Stimulated activated CD4-positive, alpha-beta T cell treated with anti-CD3 and anti-CD28 coated beads, Interleukin-1b, Interleukin-23, amount 100 ng/mL, for 1 hour (primary cell): ENCODE results near the gene PRIM2.
"Not testable (repeated sequence)": the region's sequence is repeated elsewhere in the genome, so short reads cannot be mapped to it uniquely, and the experiment has no call there.

Experiments used
- DNase-seq, 2 donors: peaks; one replicate each; pipeline ENCODE4 v3.0.0-alpha.2; 2020; ENCODE audit warnings: low read depth in 2 of 2

The PRIM2 gene

DNA sequence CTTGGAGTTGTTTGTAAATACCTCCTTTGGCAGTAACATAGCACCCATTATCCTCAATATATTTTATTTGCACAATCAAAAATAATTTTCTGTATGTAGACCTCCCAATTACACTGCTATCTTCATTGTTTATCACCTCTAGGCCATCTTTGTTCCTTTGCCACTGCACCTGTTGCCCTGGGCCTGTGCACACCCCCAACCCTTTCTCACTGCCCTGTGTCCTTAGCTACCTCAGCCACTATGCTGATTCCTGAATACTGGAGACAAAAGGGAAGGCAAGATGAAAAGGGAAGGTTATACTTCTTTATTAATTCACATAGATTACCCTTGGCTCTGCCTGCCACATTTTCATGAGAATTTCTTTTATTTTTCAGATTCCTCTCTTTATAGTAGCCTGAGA lies 127.9 kb downstream of the PRIM2 start:
- DNase-seq = not testable (repeated sequence)

GRCh38 chr6:57445790-57446468 lies 128.5 kb downstream of the PRIM2 start:
- not testable (repeated sequence) for DNase-seq

GRCh38 chr6:57449496-57450066 lies 132.2 kb downstream of the PRIM2 start:
- DNase-seq = not testable (repeated sequence)

- not testable (repeated sequence) for DNase-seq
Measured at GRCh38 chr6:57459781-57460180, 142.4 kb downstream of the PRIM2 start.

DNA sequence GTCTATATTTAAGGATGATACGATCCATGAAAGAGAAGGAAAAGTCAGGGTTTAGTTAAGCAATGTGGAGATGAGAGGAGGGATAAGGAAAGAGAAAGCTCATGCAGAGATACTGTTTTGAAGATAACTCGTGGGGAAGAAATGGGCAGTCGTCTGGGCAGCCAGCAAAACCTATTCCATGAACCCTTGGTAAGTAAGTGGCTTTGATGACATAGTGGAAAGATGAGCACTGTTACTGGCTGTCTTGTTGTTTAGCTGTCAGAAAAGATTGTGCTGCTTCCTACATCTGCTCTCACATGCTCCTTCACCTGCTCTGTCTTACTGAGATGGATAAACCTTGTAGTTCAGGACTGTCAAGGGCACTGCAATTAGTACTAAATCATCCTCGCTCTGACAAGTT lies 143.6 kb downstream of the PRIM2 start:
- DNase-seq = not testable (repeated sequence)

DNA sequence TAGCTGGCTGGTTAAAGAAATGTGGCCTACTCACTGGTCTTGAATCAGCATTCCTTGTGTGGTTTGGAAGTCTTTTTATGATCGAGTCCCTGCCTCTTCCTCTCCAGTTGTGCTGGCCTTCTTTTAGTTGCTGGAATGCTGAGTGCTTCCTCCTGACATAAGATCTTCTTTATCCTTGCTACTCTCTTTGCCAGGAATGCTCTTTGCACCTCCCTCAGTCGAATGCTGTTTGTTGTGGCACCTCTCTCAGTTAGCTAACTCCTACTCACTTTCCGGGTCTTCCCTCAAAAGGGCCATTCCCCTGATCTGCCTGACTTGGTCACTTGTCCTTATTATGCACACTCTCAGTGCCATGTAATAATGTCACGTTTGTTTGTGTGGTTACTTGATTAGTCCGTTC lies 146.4 kb downstream of the PRIM2 start:
- DNase-seq = not testable (repeated sequence)

GRCh38 chr6:57465968-57466367 lies 148.5 kb downstream of the PRIM2 start:
- not testable (repeated sequence) for DNase-seq

DNA sequence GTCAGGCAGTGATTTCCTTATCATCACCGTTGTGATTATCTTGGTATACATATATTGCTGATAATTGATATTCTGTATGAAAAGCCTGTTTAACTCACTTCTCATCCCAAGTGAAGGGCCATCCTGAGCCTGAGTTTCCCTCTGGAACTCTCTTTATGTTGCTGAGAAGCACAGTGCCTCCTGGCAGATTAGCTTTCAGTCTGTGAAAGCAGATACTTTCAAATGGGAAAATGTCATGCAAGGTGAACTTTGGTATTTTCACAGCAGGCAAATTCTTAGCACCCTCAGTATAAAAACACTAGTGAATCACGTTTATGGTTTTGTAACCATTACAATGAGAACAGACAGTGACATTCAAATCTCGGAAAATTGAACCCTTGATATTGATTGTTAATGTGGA lies 151.6 kb downstream of the PRIM2 start:
- DNase-seq = no peak

- DNase-seq = not testable (repeated sequence)
Measured at GRCh38 chr6:57470148-57470547, 152.7 kb downstream of the PRIM2 start.

DNA sequence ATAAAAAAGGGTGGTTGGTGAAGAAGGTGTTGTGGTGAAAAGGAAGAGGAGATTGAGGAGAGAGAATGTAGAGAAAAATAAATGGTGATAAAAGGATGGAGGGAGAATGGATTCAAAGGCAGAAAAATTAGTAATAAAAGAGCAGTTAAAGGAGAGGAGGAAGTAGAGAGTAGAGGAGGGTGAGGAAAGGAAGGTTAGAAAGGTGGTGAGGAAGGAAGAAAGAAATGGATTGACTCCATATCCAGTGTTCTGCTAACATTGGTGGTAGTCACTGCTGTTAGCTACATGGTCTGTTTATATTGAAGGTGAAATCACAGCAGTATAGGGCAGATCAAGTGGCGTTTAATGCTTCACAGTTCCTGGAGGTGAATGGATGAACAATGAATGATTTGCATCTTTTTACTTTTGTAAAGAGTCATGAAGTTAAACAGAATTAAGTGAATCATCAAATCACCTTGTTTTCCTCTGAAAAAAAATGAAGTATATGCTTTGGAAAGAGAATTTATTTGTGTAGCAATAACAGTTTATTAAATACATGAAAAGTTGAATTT lies 154.0 kb downstream of the PRIM2 start:
- not testable (repeated sequence) for DNase-seq

GRCh38 chr6:57472861-57473362 lies 155.5 kb downstream of the PRIM2 start:
- DNase-seq = not testable (repeated sequence)

DNA sequence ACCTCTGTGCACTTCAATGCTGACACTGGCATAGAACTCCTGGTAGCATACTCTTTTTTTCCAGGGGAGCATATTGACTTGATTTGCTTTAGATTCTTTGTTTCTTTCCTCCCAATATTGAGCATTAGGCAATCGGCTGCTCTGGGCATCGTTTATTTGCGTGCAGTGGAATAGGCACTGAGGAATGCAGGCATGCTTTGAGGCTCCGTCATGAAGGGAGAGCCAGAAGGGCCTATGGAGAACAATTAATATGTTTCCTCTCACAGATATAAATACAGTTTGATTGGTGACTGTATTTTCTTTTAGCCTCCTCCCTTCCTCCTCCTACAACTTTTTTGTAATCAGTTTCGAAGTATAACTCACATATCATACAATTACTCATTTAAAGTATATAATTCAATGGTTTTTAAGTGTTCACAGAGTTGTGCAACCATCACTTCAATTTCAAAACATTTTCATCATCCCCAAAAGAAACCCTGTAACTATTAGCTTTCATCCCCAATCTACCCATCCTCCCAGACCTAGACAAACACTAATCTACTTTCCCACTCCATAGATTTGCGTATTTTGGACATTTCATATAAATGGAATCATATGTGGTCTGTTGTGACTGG lies 157.5 kb downstream of the PRIM2 start:
- not testable (repeated sequence) for DNase-seq

- not testable (repeated sequence) for DNase-seq
Measured at GRCh38 chr6:57475656-57476055, 158.2 kb downstream of the PRIM2 start.

GRCh38 chr6:57480194-57480593 lies 162.8 kb downstream of the PRIM2 start:
- not testable (repeated sequence) for DNase-seq

GRCh38 chr6:57481121-57481520 lies 163.7 kb downstream of the PRIM2 start:
- not testable (repeated sequence) for DNase-seq

DNA sequence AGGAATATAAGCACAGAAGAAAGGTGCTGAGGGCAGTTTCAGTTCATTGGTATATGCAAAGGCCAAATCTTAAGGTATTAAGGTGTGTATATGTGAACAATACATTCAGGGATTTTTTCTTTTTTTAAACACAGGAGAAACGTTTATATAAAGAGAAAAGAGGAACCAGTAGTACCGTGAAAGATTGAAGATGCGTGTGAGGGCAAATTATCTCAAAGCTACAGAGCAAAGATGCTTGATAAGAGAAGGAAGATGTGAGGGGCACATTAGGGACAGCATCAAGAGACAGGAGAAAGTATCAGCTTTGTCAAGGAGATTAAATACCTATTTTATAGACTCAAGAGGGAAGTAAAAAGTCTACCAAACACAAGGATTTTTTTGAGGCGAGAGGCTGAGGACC lies 165.0 kb downstream of the PRIM2 start:
- not testable (repeated sequence) for DNase-seq

GRCh38 chr6:57486494-57487081 lies 169.2 kb downstream of the PRIM2 start:
- not testable (repeated sequence) for DNase-seq

GRCh38 chr6:57488551-57488950 lies 171.1 kb downstream of the PRIM2 start:
- not testable (repeated sequence) for DNase-seq

DNA sequence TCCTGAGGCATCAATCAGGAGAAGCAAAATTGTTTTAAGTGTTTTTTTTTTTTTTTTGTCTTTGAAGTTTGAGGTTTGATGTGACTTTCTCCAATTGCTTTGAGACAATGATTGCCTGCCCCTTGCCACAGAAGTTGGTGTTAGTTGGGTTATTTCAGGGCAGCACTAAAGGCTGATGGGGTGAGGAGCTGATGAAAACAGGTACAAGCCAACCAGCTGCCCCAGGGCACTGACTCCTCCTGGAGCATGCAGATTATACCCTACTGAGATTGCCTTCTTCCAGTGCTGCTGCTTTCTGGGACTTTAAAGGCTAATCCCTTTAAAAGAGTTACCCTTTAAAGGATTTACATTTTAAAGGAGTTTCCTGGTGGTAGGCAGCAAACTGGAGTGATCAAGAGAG lies 172.5 kb downstream of the PRIM2 start:
- DNase-seq = not testable (repeated sequence)

GRCh38 chr6:57491795-57492194 lies 174.4 kb downstream of the PRIM2 start:
- DNase-seq = not testable (repeated sequence)

DNA sequence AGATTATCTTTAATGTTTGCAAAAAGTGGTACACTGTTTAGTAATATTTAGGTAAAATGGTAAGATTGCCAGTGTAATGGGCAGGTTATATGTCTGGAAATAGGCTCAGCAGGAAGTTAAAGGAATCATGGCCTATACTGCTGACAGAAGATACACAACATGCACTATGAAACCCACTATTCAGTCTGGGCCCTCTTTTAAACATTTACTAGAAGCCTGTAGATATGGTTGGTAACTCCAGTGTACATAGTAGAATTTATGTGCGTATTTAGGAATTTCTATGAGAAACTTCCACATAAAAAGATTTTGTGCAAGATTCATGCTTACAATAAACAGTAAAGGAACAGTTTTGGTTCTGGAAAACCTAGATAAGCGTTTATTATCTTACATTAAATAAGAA lies 178.8 kb downstream of the PRIM2 start:
- not testable (repeated sequence) for DNase-seq
